Activated T-cell treated with anti-CD3 and anti-CD28 coated beads for 48 hours (primary cell): Measurements from ENCODE around the gene CELSR2.
"Not testable (repeated sequence)": the region's sequence is repeated elsewhere in the genome, so short reads cannot be mapped to it uniquely, and the experiment has no call there.

Source experiments
- DNase-seq: peaks from one replicate; pipeline ENCODE4 v3.0.0-alpha.2; 2020; ENCODE audit warnings: low read depth

CELSR2 gene

GRCh38 chr1:109280862-109281261 lies 31.5 kb downstream of the CELSR2 start:
- DNase-seq, result no peak

- DNase-seq, result no peak
Measured at GRCh38 chr1:109281680-109282496, 32.5 kb downstream of the CELSR2 start.

DNA sequence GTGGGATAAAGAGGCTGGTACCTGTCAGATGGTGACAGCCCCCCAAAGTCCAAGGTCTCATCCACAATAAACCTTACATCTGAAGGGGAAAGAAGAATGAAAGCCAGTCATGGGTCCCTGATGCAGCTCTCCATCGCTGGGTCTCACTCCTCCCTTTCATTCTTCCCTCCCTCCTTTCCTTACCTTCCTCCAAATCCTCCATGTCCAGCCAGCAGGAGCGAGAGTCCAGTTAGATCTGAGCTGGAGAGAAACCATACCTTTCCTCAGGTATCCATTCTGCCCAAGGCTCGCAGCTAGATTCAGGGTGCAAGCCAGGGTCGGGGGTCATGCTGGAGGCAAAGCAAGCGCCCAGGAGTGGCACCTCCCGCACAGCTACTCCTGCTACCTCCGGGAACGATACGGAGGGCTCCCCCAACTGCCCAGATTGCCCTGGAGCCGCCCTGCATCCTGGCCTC lies 33.2 kb downstream of the CELSR2 start:
- no peak for DNase-seq

DNA sequence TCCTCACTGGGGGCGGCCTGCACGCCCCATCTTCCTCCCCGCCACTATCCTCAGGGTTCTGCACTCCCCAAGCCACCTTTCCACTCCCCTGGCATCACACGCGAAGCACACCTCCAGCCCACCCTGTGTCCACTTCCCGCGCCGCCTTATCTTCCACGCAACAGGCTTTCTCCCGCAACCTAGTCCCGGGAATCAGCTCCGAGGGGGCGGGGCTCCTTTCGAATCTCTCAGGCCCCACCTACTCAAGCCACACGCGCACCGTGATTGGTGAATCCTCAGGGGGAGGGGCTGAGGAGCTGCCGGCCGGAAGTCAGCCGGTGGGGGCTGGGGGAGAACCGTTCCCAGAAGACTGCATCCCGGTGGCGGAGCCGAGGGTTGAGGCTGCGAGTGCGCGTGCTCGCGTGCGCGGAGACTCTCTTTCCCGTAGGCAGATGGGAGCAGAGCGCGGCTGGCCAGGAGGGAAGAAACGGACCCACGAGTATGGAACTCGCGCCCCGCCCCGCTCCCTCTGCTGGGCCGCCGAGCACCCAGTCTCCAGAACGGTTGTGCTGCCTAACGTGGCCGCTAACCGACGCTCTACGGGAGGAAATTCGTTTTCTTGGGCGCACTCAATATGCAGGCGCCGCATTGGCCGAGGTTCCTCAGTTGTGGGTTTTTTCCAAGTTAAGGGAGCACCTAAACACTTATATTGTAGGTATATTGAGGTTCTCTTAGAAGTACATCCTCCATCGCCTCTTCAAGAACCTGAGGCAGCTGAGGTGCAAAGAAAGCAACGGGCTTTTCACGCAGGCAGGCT lies 33.8 kb downstream of the CELSR2 start, which contains the start of gene PSRC1:
PSRC1 (minus strand) TSS at position 194 of the 796 bp plus-strand sequence.
- peak; percentile 84 for DNase-seq

DNA sequence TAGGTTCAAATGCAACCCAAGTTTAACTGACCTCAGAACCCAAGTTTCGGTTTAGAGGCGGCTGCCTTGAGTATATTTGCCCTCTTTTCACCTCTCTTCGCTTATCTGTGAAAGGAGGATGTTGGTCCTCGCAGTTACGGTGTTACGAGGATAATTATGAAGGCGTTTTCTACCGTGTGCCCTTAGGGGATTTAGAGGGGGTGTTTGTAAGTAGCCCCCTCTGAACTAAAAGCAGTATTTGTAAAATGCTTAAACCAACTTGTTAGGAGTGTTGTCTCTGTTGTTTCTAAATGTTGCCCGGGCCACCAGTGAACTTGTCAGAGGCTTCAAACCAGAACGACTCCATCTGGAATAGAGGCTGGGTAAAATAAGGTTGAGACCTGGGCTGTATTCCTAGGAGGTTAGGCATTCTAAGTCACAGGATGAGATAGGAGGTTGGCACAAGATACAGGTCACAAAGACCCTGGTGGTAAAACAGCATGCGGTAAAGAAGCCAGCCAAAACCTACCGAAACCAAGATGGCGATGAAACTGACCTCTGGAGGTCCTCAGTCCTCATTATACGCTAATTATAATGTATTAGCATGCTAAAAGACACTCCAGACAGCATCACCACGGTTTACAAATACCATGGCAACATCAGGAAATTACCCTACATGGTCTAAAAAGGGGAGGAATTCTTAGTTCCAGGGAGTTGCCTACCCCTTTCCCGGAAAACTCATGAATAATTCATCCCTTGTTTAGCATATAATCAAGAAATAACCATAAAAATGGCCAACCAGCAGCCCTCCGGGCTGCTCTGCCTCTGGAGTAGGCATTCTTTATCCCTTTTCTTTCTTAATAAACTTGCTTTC lies 34.6 kb downstream of the CELSR2 start:
- no peak for DNase-seq

DNA sequence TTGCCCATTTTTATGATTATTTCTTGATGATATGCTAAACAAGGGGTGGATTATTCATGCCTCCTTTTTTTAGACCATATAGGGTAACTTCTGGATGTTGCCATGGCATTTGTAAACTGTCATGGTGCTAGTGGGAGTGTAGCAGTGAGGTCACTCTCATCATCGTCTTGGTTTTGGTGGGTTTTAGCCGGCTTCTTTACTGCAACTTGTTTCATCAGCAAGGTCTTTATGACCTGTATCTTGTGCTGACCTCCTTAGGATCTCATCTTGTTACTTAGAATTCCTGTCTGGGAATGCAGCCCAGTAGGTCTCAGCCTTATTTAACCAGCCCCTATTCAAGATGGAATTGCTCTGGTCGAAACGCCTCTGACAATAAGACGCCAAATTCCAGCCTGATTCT lies 37.4 kb downstream of the CELSR2 start:
- DNase-seq, result not testable (repeated sequence)

GRCh38 chr1:109290137-109290536 lies 40.8 kb downstream of the CELSR2 start:
- DNase-seq, result no peak

GRCh38 chr1:109290998-109291397 lies 41.7 kb downstream of the CELSR2 start:
- no peak for DNase-seq

DNA sequence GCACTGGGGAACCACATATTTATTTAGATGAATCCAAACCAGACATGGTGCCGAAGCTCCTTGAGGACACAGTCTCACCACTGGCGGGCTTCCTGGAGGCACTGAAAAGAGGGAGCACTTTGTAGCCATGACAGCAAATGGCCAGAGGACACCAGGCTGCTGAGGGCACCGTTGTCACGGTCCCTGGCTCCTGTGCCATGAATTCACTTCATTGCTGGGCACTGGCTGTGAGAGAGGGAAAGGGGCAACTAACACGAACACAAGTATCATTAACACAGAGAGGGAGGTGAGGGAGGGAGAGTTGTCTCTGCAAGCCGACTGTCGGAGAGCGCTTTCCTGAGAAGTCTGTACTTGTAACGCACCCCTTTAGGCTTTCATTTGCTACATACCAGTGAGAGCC lies 43.0 kb downstream of the CELSR2 start:
- no peak for DNase-seq

DNA sequence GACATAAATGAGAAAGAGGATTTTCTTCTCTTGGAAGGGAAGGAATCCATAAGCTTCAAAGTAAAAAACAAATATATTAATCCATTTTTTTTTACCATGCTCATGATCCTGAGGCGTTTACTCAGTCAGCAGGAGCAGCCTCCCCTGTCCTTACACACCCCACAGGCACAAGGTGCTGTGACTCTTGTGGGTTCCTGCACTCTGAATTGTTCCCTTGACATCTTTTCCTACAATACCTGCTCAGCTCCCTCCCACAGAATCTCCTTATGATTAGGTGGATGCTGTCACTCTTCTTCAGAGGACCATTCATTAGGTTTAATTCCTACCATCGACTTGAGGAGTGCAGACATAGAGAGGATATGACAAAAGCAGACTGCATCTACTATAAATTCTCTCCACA lies 43.7 kb downstream of the CELSR2 start:
- no peak for DNase-seq

DNA sequence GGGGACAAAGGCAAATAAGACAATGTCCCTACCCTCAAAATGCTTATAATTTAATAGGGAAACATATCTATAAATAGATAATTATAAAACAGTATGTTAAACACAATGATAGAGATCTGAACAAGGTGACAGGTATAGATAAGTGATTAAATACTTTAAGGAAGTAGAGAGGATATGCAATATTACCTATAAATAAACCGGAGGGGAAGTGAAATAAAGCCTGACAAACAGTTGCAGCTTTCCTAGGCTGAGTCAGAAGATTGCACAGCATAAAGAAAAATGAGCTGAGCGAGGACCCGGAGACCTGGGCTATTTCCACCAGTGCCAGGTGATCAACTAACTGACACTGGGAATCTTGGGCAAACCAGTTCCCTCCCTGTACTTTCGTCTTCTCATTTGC lies 45.1 kb downstream of the CELSR2 start:
- DNase-seq, result no peak

- no peak for DNase-seq
Measured at GRCh38 chr1:109295712-109296415, 46.5 kb downstream of the CELSR2 start.

GRCh38 chr1:109296782-109297181 lies 47.4 kb downstream of the CELSR2 start:
- DNase-seq, result no peak

- DNase-seq, result peak; percentile 9
Measured at GRCh38 chr1:109298666-109299557, 49.6 kb downstream of the CELSR2 start.

DNA sequence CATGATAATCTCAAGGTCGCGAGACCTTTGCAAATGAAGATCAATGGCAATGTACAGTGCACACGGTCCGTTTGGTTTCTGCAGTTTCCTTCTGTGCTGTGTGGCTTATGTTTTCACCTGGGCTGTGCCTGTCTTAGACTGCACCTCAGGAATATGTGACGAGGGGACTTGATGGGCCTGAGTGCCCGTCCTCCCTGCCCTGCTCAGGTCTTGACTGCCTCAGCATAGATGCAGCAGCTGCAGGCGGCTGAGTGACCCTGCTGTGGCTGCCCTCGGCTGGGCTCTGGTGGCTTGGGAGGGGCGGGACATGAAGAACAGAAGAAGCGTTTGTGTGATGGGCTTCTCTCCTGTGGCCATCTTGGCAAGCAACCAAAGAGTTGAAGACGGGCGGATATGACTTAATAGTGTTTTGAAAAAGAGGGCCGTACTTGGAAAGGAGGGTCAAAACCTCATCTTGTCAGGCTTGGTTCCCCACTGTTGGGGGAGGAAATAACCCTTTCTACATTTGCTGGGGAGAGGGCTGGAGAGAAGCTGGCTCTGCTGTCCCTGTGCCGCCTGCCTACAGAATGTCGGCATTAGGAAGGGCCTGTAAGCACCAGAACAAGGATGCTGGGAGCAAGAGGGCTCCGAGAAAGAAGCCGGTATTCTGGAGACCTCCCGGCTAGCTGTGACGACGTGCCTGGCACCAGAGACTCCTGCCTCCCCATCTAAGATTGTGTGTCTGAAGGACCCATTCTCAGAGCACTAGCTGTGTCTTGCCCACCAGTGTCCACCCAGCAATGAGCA lies 50.4 kb downstream of the CELSR2 start:
- no peak for DNase-seq

- no peak for DNase-seq
Measured at GRCh38 chr1:109300650-109301151, 51.4 kb downstream of the CELSR2 start.

DNA sequence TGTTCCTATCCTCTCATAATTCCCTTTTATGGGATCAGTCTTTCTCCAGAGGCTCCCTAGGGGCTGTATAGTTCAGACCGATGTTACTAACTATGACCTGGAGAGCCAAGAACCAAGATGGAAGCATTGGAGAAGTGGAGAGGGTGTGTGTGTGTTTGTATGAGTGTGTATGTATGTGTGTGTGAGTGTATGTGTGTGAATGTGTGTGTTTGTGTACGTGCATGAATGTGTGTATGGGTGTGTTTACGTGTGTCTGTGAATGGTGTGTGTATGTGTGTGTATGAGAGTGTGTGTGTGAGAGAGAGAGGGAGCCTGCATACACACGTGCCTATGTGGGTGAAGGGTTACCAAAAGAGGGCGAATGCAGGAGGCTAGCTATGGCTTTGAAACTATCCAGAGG lies 52.5 kb downstream of the CELSR2 start:
- no peak for DNase-seq

- DNase-seq, result no peak
Measured at GRCh38 chr1:109304226-109304920, 55.0 kb downstream of the CELSR2 start.

- not testable (repeated sequence) for DNase-seq
Measured at GRCh38 chr1:109305991-109306390, 56.7 kb downstream of the CELSR2 start.
